Bronchial epithelial cell (primary cell): ENCODE results near the gene FHIT. TPM values are rescaled to one million over a fixed set of nuclear protein-coding genes. Genes with fewer than 3 reads are reported as not detected.

Experiments used
- DNase-seq: peaks from one replicate; pipeline ENCODE4 v3.0.0-alpha.2; 2010; ENCODE audit warnings: low read depth
- FAIRE-seq: peaks from 2 replicates; lab custom pipeline; 2011; peaks lifted over from hg19 to GRCh38; lab: Jason Lieb, UNC
- H3K27me3 ChIP-seq: 2 replicates; pipeline ENCODE4 v1.5.1; 2011; ENCODE audit warnings: low read length; ENCODE audit not compliant: control insufficient read depth, insufficient read depth
- H3K36me3 ChIP-seq: 2 replicates; pipeline ENCODE4 v1.5.1; 2011; ENCODE audit warnings: low read length; ENCODE audit not compliant: control insufficient read depth, insufficient read depth
- H3K4me3 ChIP-seq: 2 replicates; pipeline ENCODE4 v1.5.1; 2011; ENCODE audit warnings: mild to moderate bottlenecking, low read depth, low read length, control low read depth
- total RNA-seq: library from RNA; depleted of rRNA; stranded (reverse); fragments of >200 nt; gene quantifications from 2 replicates; pipeline ENCODE4 v1.2.1, GENCODE V29; 2014
- TF ChIP-seq, protein P1 (sequence below): IDR thresholded peaks from 2 replicates; pipeline ENCODE4 v1.5.1; 2011; ENCODE audit warnings: mild to moderate bottlenecking, moderate library complexity, low read length, control low read depth, inconsistent platforms; ENCODE audit not compliant: insufficient read depth, severe bottlenecking

Gene FHIT
- total RNA-seq, 1 donor from 2014 or later: 1.6 TPM

DNA sequence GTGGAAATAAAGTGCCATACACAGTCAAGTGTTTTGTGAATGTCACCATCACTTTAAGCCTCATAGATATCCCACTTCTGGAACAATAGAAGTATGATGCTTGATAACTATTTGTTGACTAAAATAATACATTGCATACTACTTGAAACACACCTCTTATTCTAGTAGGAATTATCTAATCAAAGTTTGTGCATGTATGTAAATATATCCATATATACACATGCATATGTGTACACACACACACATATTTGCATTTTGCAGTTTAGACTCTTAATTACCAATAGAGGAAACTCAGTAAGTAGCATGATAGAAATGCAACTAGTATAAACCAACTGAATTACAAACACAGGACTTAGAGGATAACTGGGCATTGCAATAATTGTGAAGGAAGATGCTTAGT, 1084.1 kb downstream of the FHIT start:
- TF ChIP-seq, protein P1, sequence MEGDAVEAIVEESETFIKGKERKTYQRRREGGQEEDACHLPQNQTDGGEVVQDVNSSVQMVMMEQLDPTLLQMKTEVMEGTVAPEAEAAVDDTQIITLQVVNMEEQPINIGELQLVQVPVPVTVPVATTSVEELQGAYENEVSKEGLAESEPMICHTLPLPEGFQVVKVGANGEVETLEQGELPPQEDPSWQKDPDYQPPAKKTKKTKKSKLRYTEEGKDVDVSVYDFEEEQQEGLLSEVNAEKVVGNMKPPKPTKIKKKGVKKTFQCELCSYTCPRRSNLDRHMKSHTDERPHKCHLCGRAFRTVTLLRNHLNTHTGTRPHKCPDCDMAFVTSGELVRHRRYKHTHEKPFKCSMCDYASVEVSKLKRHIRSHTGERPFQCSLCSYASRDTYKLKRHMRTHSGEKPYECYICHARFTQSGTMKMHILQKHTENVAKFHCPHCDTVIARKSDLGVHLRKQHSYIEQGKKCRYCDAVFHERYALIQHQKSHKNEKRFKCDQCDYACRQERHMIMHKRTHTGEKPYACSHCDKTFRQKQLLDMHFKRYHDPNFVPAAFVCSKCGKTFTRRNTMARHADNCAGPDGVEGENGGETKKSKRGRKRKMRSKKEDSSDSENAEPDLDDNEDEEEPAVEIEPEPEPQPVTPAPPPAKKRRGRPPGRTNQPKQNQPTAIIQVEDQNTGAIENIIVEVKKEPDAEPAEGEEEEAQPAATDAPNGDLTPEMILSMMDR: no peak
- no peak for DNase-seq
- no peak for FAIRE-seq
- no peaks in the 10 kb centered on the region for H3K36me3 ChIP-seq
- H3K27me3 ChIP-seq: no peaks in the 10 kb centered on the region
- H3K4me3 ChIP-seq: no peak overlapping the region

DNA sequence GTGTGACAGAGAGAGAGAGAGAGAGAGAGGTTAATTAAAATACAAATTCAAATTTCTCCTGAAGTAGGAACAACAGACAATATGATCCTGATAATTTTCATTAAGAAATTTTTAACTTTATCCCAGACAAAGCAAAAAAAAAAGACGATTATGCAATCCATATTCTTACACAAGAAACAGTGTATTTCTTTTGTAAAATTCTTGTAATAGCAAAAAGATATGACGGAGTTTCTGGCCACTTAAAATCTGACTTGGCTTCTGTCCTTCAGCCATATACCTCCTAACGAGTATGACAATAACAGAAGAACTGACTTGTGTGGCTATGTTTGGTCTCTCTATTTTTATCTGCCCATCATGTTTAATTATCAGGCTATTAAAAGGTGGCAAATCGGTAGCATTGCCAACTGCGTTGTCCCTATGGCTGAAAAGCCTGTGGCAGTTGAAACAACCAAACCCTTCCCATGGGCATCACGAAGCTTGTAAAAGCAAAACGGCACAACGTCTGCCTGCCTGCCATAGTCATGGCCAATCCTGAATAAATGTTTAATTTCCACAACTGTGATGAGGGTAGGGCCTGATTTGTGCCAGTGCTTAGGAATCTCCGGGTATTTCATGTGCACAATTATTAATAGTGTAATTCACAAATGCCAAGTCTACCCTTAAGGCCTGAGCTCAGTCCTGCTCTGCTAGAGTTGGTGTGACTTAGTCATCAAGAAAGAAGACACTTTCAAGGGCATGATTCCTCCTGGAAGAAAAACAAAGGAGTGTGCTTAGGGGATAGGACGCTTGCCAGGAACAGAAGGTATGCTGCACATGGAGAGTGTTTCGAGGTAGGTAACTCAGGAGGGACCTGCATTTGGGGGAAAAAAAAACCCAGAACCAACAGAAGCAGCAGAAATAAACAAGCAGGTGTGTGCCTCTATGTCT, 1090.2 kb downstream of the FHIT start:
- H3K27me3 ChIP-seq: no peaks in the 10 kb centered on the region
- H3K36me3 ChIP-seq: no peaks in the 10 kb centered on the region
- no peak for FAIRE-seq
- DNase-seq: no peak
- TF ChIP-seq, protein P1: no peak
- H3K4me3 ChIP-seq: no peak overlapping the region

DNA sequence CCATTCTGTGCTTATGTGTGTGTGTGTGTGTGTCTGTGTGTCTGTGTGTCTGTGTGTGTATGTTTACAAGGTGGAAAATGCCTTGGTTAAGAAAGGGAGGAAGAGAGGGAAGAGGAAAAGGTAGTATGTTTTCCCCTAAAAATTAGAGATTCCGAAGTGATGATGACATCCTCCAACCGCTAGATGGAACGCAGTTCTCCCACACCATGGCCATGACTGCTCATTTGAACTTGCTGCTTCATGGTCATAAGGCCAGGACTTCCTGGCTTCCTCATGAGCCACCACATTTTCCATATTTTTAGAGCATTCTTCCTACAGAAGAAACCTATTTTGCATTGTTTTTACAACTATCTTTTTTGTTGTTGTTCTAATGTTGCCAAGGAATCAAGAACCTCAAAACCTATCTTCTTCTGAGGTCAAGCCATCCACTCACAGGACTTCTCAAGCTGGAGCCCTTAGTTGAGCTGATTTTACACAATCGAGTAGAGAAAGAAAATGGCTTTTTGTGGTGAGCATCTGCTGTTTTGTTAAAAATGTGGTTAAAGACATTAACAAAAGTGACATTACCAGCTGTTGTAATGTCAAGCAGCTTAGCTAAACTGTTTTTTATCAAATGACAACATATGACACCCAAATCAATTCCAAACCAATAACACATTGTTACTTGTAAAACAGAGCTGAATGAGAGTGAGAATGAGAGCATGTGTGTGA, 1091.0 kb downstream of the FHIT start:
- H3K27me3 ChIP-seq: no peaks in the 10 kb centered on the region
- H3K4me3 ChIP-seq: no peak overlapping the region
- H3K36me3 ChIP-seq: no peaks in the 10 kb centered on the region
- FAIRE-seq: no peak
- TF ChIP-seq, protein P1: no peak
- DNase-seq: no peak

DNA sequence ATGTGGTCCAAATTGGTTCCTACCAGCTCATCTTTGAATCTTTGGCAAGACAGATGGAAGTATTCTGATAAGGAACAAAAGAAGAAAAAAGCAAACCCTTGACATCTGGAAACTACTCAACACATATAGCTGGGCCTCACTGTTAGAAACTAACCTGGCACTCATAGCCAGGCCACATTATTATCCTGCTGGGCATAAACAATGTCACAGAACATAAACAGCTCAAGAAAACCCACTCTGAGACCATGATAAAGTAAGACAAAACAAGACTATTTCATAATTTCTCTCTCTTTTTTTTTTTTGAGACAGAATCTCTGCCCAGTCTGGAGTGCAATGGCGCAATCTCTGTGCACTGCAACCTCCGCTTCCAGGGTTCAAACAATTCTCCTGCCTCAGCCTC, 1093.2 kb downstream of the FHIT start:
- Histone ChIP-seq H3K27me3 (no peaks in the 10 kb centered on the region), H3K36me3 (no peaks in the 10 kb centered on the region), H3K4me3 (no peak overlapping the region)
- no peak for DNase-seq
- no peak for FAIRE-seq
- TF ChIP-seq, protein P1: no peak

DNA sequence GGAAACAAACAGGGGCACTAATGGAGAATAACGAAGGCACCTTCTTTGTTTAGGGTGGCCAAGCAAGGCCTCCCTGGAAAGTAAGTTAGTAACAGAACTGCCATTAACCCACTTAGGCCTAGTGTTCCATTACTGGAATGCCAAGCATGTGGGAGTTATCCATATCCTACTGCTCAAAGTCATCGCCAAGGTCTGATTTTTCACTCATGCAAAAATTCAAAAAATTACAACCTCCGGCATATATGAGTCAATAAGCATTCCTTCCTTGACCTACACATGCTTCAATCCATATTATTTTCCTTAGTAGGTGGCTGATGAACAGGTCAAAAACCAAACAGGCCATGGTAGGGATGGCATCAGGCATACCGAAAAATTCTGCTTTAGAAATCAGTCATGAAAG, 1097.2 kb downstream of the FHIT start:
- TF ChIP-seq, protein P1: no peak
- FAIRE-seq: no peak

More for the DNA sequence above, 1097.2 kb downstream of the FHIT start:
- H3K36me3 ChIP-seq: no peaks in the 10 kb centered on the region
- no peak for DNase-seq
- H3K4me3 ChIP-seq: no peak overlapping the region
- H3K27me3 ChIP-seq: no peaks in the 10 kb centered on the region
